ENCODE data around the gene DDIAS.
"Not testable (repeated sequence)": the region's sequence is repeated elsewhere in the genome, so short reads cannot be mapped to it uniquely, and the experiment has no call there.

DDIAS gene

DNA sequence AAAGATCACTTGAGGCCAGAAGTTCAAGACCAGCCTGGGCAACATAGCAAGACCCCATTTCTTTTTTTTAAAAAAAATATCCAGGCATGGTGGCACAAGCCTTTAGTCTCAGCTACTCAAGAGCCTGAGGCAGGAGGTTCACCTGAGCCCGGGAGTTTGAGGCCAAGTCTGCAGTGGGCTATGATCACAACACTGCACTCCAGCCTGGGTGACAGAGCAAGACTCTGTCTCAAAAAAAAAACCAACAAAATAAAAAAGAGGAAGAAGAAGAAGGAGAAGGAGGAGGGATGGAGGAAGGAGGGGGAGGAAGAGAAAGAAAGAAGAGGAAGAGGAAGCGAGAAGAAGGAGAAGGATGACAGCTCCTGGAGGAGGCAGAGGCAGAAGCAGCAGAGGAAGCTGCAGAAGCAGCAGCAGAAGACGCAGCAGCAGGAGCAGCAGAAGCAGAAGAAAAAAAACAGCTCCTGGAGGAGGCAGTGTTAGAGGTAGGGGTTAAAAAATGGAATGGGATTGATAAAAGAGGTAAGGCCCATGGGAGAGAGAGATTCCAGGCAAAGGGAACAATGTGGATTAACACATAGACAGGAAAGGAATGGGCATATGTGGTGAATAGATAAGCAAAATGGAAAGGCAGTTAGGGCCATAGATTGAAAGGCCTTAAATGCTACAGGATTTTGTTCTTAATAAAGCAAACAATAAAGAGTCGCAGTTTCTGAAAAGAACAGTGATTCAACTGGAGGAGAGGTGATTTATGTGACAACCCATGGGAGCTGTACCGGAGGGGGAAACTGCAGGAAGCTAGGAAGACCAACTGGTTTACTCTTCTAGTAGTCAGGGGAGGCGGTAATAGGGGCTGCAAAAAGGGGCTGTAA, 12.2 kb upstream of the DDIAS start:
- no peak for DNase-seq (ENCODE audit: insufficient read length, low spot score)
- no peak for FAIRE-seq

- FAIRE-seq (no peak), DNase-seq (ENCODE audit: insufficient read length, low spot score) (no peak)
These were observed 11.6 kb upstream of the DDIAS start for GRCh38 chr11:82890002-82890341.

- no peak for FAIRE-seq
- no peak for DNase-seq (ENCODE audit: insufficient read length, low spot score)
These were observed 10.6 kb upstream of the DDIAS start for GRCh38 chr11:82890936-82891335.

GRCh38 chr11:82892611-82893169, 8.8 kb upstream of the DDIAS start:
- no peak for DNase-seq (ENCODE audit: insufficient read length, low spot score)
- no peak for FAIRE-seq

GRCh38 chr11:82895437-82896091, 6.0 kb upstream of the DDIAS start:
- FAIRE-seq, result peak; percentile 44

DNA sequence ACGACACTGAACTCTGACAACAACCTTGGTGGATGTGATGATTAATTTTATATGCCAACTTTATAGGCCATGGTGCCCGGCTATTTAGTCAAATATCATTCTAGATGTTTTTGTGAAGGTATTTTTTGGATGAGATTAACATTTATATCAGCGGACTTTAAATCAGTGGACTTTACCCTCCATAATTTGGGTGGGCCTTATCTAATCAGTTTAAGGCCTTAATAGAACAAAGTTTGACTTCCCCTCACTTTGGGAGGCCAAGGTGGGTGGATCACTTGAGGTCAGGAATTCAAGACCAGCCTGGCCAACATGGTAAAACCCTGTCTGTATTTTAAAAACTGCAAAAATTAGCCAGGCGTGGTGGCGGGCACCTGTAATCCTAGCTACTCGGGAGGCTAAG, 5.4 kb upstream of the DDIAS start:
- no peak for DNase-seq (ENCODE audit: insufficient read length, low spot score)

More at GRCh38 chr11:82895437-82896091, 6.0 kb upstream of the DDIAS start:
- DNase-seq (ENCODE audit: insufficient read length, low spot score), result no peak

GRCh38 chr11:82898241-82898640, 3.3 kb upstream of the DDIAS start:
- FAIRE-seq (no peak), DNase-seq (ENCODE audit: insufficient read length, low spot score) (no peak)

More for the DNA sequence above, 5.4 kb upstream of the DDIAS start:
- no peak for FAIRE-seq

- peak; percentile 23 for FAIRE-seq
These were observed 2.2 kb upstream of the DDIAS start for GRCh38 chr11:82899186-82899820.

GRCh38 chr11:82899957-82900276, 1.6 kb upstream of the DDIAS start:
- no peak for DNase-seq (ENCODE audit: insufficient read length, low spot score)
- FAIRE-seq, result peak; percentile 4

More at GRCh38 chr11:82899186-82899820, 2.2 kb upstream of the DDIAS start:
- DNase-seq (ENCODE audit: insufficient read length, low spot score), result no peak

- FAIRE-seq, result peak; percentile 90
- peak; percentile 69 for DNase-seq (ENCODE audit: insufficient read length, low spot score)
These were observed 1.0 kb upstream of the DDIAS start, which contains the start of gene PRCP for GRCh38 chr11:82900277-82901164. Gene PRCP, minus strand, starts transcription at chr11:82900430. Its CDS starts 28 bp downstream, at chr11:82900402.

- DNase-seq (ENCODE audit: insufficient read length, low spot score), result no peak
- peak; percentile 45 for FAIRE-seq
These were observed 468 bp downstream of the DDIAS start for GRCh38 chr11:82901922-82902485.

- FAIRE-seq, result no peak
These were observed 1.3 kb downstream of the DDIAS start for GRCh38 chr11:82902880-82903279.

DNA sequence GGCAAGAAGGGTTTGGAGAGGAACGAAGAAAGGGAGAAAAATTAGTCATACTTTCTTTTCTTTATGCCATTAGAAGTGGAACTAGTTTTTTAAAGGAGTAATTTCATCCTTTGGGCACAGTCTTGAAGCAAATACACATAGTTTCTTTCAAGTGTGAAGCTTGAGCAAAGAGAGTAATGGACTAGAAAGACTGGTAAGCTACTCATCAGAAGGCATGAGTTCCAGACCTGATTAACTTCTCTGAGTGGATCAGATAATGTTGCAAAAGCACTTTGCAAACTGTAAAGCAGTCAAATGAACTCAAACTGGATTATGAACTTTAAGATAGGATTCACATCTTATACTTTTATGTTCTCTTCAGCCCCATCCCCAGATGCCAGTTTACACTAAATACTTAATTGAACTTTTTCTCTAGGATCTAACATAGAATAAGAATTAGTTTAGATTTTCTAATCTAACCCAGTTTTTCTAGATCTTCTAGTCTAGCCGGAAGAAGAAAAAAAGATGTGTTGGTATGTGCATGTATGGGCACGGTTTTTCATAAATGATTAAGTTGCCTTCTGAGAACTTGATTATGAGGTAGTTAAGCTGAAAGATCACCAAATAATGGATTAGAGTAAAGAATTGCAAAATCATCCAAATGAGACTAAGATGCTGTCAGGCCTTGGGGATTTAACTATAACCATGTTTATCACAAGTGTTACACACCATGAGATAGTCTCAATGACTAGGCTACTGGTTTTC, 2.5 kb downstream of the DDIAS start:
- DNase-seq (ENCODE audit: insufficient read length, low spot score) (no peak), FAIRE-seq (no peak)

More at GRCh38 chr11:82902880-82903279, 1.3 kb downstream of the DDIAS start:
- DNase-seq (ENCODE audit: insufficient read length, low spot score), result no peak

DNA sequence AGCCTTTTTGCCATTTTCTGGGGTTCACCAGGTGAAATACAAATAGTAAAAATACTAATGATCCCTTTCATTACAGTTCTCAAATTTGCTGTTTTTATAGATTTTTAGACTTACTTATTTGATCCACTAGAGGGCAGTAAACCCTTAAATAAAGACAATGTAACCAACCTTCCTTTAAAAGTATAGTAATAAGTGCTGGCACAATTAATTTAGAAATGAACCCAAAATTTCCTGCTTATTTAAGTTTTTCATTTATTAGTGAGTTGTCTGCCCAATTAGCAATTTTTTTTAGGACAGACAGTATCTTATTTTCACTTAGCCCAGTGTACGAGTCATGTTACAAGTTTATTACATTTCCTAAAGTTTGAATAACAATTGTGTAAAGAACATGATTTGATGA, 4.7 kb downstream of the DDIAS start:
- FAIRE-seq, result peak; percentile 79
- no peak for DNase-seq (ENCODE audit: insufficient read length, low spot score)

- DNase-seq (ENCODE audit: insufficient read length, low spot score) (no peak), FAIRE-seq (no peak)
These were observed 5.4 kb downstream of the DDIAS start for GRCh38 chr11:82906931-82907330.

GRCh38 chr11:82907371-82907770, 5.8 kb downstream of the DDIAS start:
- FAIRE-seq, result no peak
- no peak for DNase-seq (ENCODE audit: insufficient read length, low spot score)

GRCh38 chr11:82908311-82908710, 6.8 kb downstream of the DDIAS start:
- FAIRE-seq, result no peak
- no peak for DNase-seq (ENCODE audit: insufficient read length, low spot score)

DNA sequence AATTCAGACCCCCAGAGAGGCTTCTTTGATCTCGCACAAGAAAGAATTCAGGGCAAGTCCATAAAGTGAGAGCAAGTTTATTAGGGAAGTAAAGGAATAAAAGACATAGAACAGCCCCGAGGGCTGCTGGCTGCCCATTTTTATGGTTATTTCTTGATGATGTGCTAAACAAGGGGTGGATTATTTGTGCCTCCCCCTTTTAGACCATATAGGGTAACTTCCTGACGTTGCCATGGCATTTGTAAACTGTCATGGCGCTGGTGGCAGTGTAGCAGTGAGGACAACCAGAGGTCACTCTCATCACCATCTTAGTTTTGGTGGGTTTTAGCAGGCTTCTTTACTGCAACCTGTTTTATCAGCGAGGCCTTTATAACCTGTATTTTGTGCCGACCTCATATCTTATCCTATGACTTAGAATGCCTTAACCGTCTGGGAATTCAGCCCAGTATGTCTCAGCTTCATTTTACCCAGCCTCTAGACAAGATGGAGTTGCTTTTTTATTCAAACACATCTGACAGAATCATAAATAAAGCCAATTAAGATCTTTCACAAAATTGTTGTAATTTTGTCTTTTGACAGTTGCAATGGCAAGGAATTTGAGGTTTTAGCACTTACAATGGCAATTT, 7.6 kb downstream of the DDIAS start:
- no peak for DNase-seq (ENCODE audit: insufficient read length, low spot score)

GRCh38 chr11:82919786-82920185, 18.2 kb downstream of the DDIAS start:
- FAIRE-seq; DNase-seq (ENCODE audit: insufficient read length, low spot score): not testable (repeated sequence)

More for the DNA sequence above, 7.6 kb downstream of the DDIAS start:
- peak; percentile 11 for FAIRE-seq
